GM18520 (cell line): ENCODE measurements around the gene HEPN1.

Source experiments
- ATAC-seq: cut with Tn5 transposase; IDR thresholded peaks from one replicate; pipeline ENCODE4 v1.9.1; 2021; ENCODE audit not compliant: unreplicated experiment

The HEPN1 gene

DNA sequence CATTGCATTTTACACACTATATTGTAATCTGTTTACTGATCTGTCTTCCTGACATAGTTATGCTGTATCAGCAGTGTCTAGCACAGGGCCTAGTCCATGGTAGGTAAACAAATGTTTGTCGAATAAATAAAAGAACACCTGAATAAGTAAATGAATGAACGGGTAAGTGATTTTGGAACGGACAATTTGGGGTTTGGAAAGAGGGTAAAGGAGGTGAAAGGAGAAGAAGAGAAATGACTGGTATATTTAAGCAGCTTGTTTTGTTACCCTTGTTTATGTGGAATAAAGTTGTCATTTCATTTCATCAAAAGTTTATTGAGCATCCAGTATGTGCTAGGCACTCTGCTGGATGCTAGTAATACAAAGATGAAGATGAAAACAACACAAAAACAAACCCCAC, at the start of gene HEPN1:
HEPN1 (plus strand) TSS at position 301 of the 400 bp plus-strand sequence.
- no peak for ATAC-seq

DNA sequence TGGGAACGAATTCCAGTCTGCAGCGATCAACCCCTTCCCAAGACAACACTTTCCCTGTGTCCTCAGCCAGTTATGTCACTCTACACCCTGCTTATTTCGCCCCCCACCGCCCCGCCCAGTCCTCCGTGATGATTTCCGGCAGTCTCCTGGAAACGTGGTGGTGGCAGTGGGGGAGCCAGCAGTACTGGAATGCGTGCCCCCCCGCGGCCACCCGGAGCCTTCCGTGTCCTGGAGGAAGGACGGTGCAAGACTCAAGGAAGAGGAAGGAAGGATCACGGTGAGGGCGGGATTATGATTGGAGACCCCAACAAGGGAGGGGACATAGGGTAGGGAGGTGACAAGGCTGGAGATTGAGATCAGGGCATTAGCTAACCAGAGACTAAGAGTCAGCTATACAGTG, 49.7 kb upstream of the HEPN1 start:
- no peak for ATAC-seq

- no peak for ATAC-seq
Observed at GRCh38 chr11:124869856-124870387, 49.1 kb upstream of the HEPN1 start.

GRCh38 chr11:124870430-124870829, 48.6 kb upstream of the HEPN1 start:
- ATAC-seq: no peak

GRCh38 chr11:124872280-124872679, 46.8 kb upstream of the HEPN1 start:
- no peak for ATAC-seq

GRCh38 chr11:124872741-124873140, 46.3 kb upstream of the HEPN1 start:
- no peak for ATAC-seq

GRCh38 chr11:124873951-124874350, 45.1 kb upstream of the HEPN1 start:
- ATAC-seq: no peak

DNA sequence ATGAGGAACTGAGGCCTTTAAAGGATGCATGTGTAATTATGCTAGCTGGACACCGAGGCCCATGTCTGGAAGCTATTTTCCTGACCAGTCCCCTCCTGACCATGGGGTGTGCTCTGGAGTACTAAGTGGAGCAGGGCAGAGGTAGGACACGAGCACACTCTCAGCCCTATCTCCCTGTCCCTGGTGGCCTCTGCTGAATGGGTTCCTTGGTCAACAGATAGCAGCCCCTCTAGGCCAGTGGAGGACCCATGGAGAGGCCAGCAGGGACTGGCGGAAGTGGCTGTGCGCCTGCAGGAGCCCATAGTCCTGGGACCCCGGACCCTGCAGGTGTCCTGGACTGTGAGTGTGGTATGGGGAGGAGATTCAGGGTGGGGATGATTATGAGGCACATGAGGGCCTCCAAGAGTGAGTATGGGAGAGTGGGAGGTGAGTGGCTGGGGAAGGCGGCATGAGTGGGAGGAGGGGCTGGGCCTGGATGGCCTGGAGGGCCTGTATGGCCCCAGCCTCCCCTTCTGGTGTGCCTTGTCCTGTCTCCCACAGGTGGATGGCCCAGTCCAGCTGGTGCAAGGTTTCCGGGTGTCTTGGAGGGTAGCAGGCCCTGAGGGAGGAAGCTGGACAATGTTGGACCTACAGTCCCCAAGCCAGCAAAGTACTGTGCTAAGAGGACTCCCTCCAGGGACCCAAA, 44.3 kb upstream of the HEPN1 start:
- no peak for ATAC-seq

GRCh38 chr11:124875401-124875800, 43.6 kb upstream of the HEPN1 start:
- no peak for ATAC-seq

GRCh38 chr11:124875943-124876817, 42.9 kb upstream of the HEPN1 start:
- peak; percentile 77 for ATAC-seq

GRCh38 chr11:124876818-124877630, 42.0 kb upstream of the HEPN1 start:
- ATAC-seq: no peak

GRCh38 chr11:124877631-124877909, 41.5 kb upstream of the HEPN1 start:
- ATAC-seq: no peak

DNA sequence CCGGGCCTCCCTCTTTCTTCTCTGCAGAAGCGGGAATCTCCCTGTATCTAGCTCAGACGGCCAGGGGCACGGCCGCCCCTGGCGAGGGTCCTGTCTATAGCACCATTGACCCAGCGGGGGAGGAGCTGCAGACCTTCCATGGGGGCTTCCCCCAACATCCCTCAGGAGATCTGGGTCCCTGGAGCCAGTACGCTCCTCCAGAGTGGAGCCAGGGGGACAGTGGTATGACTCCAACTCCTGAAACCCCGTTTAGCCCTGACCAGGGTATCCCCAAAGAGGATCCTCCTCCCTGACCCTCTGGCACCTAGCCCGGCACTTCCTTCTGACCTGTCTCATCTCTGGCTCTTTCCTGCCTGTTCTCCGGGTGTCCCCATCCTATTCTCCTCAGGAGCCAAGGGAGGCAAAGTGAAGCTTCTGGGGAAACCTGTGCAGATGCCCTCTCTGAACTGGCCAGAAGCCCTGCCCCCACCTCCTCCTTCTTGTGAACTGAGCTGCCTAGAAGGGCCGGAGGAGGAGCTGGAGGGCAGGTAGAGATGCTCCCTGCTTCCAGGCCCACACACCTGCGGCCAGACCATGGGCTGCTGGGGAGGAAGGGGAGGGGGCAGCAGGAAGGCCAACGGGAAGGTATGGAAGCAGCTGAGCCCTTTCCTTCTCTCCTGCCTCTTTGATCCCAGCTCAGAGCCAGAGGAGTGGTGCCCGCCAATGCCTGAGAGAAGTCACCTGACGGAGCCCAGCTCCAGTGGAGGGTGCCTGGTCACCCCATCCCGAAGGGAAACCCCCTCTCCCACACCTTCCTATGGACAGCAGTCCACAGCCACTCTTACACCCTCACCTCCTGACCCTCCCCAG, 40.9 kb upstream of the HEPN1 start:
- ATAC-seq: no peak

- no peak for ATAC-seq
Observed at GRCh38 chr11:124878759-124879492, 40.1 kb upstream of the HEPN1 start.

GRCh38 chr11:124879493-124880289, 39.4 kb upstream of the HEPN1 start:
- no peak for ATAC-seq

DNA sequence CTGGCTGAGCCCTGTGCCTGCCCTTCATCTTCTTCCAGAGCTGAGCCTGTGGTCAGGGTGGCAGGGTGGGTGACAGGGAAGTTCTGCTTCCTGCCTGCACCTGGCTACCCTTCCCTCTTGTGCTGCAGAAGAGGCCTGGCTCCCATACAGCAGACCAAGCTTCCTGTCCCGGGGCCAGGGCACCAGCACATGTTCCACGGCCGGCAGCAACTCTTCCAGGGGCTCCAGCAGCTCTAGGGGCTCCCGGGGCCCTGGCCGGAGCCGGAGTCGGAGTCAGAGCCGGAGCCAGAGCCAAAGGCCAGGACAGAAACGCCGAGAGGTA, 38.8 kb upstream of the HEPN1 start:
- no peak for ATAC-seq

GRCh38 chr11:124880958-124881357, 38.1 kb upstream of the HEPN1 start:
- ATAC-seq: no peak

DNA sequence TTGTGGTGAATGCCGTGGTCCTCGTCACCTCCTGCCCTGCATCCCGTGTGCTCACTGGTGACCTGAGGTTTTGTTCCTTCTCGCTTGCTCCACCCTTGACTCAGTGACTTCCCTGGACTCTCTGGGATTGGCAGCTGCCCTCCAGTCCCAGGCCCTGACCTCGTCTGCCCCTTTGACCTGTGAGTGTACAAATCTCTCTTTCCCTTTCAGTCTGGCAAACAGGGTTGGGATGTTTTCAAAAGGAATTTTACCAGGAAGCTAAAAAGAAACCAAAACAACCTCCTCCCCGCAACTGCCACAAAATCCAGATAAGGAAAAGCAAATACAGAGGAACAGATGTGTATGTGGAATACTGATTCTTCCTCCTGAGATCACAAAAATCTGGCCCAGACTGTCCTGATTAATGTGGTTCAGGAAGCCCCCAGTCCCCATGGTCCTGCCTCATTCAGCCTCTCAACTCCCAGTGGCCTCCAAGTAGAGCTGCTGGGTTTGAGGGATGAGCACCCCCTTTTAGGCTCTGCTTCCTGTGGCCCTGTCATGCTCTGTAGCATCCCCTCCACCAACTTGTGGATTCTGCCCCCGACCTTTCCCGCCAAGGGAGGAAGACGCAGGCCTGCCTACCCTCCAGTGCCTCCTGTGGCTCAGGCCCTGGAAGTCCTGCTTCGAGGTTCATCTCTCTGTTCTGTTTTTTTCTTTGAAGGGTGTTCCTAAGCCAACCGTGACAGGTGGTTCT, 36.5 kb upstream of the HEPN1 start:
- no peak for ATAC-seq

DNA sequence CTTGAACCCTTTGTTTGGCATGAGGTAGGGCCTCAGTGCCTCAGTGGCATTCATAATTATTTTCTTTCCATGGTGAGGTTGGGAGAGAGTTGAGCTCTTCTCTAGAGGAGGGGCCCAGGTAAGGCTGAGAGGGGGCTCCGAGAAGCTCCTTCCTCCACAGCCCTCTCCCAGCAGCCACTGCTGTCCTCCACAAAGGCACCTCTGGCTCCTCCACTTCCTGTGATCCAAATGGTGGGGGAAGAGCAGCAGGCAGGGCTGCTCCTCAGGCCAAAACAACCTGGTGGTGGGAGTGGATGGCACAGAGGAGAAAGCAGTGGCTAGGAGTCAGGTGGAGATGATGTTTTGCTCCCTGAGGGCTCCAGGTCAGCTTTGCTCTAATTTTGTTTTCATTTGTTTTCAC, 34.7 kb upstream of the HEPN1 start:
- ATAC-seq: no peak
